HG03060 (cell line): ENCODE data around the gene NPPA.
"Not testable (repeated sequence)": the region's sequence is repeated elsewhere in the genome, so short reads cannot be mapped to it uniquely, and the experiment has no call there.

Experiments used
- ATAC-seq: cut with Tn5 transposase; IDR thresholded peaks from one replicate; pipeline ENCODE4 v1.9.1; 2021; ENCODE audit warnings: low read depth, moderate number of reproducible peaks; ENCODE audit not compliant: unreplicated experiment

Gene NPPA

GRCh38 chr1:11847667-11848372 is at the start of gene NPPA:
Gene NPPA, minus strand, starts transcription at chr1:11847783. Its CDS starts 99 bp downstream, at chr1:11847684.
- no peak for ATAC-seq

DNA sequence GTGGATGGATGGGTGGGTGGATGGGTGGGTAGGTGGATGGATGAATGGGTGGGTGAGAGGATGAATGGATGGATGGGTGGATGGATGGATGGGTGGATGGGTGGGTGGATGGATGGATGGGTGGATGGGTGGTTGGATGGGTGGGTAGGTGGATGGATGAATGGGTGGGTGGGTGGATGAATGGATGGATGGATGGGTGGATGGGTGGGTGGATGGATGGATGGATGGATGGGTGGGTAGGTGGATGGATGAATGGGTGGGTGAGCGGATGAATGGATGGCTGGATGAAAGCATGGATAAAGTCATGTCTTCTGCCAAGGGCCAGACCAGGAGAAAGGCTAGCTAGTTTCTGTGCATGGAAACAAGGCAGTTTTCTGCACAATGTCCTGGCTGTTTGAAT is 46.9 kb upstream of the NPPA start:
- ATAC-seq = not testable (repeated sequence)

DNA sequence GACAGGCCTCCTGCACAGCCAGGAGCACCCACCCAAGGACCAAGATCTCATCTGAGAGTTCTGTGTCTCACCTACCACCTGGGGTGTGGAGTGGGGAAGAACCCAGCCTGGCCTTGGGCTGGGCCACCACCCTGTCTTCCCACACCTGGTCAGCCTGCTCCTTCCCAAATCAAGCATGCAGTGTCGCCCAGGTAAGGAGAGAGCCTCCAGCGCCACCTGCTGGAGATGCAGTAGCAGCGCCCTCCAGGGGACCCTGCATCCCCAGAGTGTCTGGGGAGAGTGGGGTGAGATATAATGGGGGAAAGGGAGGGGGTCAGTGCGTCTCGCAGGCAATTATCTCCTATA is 46.3 kb upstream of the NPPA start:
- no peak for ATAC-seq

- no peak for ATAC-seq
Observed at GRCh38 chr1:11891433-11892186, 44.0 kb upstream of the NPPA start.

DNA sequence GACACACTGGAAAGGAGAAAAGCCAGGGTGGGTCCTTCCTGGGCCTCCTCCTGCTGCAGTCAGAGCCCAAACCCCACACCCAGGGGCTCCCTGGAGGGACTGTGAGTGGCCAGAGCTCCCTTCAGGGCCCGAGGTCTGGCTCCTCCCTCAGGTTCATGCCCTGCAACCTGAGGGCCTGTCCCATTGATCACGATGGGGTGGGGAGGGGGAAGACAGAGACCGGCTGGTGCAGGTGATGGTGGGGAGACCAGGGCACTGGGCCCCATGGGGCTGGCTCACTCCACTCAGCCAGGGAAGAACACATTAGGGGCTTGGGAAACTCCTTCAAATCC is 41.3 kb upstream of the NPPA start:
- no peak for ATAC-seq

DNA sequence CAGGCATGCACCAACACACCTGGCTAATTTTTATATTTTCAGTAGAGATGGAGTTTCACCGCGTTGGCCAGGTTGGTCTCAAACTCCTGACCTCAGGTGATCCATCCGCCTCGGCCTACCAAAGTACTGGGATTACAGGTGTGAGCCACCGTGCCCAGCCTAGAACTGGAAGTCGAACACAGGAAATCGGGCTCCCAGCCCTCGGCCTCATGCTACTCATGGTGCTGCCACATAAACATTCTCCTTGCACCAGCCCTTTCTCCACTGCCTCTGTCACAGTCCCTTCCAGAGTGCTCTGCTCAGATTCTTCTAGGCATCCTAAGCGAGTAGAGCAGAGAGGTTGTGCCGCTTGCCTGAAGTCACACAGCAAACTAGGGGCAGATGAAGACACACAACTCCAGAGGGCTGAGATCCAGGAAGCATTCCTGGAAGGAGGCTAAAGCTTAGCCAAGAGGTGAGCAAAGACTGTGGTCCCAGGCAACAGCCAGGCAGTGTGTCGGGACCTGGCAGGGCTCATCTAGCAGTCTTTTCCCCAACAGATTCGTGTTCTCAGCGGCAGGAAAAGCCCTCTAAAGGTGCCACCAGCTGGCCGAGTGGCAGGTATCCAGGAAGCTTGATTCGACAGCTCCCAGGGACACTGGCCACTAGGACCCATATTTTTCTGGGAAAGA is 40.8 kb upstream of the NPPA start:
- ATAC-seq = no peak

- ATAC-seq = no peak
Observed at GRCh38 chr1:11887666-11888007, 40.1 kb upstream of the NPPA start.

GRCh38 chr1:11886986-11887665 is 39.5 kb upstream of the NPPA start:
- no peak for ATAC-seq

- no peak for ATAC-seq
Observed at GRCh38 chr1:11885916-11886315, 38.3 kb upstream of the NPPA start.

GRCh38 chr1:11882814-11883538 is 35.4 kb upstream of the NPPA start:
- ATAC-seq = no peak

GRCh38 chr1:11881749-11882441 is 34.3 kb upstream of the NPPA start:
- ATAC-seq = no peak

- ATAC-seq = no peak
Observed at GRCh38 chr1:11880911-11881748, 33.5 kb upstream of the NPPA start.

DNA sequence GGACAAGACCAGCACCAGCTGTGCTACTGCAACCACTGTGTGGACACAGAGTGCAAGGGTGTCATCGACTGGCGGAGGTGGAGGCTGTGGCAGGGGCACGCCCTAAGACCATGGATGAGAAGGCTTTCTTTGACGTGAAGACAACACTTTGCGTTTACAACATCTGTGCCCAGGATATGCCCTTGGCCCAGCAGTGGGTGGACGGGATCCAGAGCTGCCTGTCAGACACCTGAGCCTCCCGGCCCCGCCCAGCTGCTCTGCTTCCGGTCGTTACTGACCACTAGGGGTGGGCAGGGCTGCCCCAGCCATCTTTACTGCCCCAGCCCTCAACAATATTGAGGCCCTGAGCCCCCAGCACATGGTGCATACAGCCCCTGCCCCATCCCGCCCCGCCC is 32.6 kb upstream of the NPPA start:
- ATAC-seq = no peak

DNA sequence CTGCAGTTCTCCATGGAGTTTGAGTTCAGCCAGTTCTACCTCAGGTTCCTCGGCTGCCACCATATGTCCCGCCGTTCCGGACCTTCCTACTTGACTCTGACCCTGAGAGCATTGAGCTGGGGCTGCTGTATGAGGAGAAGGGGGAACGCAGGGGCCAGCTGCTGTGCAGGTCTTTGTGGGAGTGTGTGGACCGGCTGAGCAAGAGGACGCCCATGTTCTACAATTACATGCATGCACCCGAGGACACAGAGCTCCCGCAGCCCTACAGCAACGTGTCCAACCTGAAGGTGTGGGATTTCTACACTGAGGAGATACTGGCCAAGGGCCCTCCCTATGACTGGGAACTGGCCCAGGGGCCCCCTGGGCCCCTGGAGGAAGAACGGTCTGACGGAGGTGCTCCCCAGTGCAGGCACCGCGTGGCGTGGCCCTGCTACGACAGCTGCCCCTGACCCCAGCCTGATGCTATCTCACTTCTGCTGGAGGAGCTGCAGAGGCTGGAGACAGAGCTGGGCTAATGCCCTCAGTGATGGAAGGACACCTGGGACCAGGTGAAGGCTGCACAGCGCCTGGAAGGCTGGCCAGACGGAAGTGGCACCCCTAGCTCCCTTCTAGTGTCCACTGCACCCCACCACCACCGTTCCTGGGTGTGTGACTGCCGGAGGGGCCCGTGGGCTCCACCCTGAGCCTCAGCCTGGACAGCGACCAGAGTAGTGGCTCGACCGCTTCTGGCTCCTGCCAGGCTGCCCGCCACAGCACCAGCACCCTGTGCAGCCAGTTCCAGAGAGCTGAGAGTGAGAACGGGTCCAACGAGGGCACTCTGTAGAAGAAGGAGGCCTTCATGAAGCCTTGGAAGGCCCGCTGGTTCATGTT is 32.0 kb upstream of the NPPA start:
- no peak for ATAC-seq

- no peak for ATAC-seq
Observed at GRCh38 chr1:11878891-11879190, 31.3 kb upstream of the NPPA start.

- no peak for ATAC-seq
Observed at GRCh38 chr1:11878081-11878890, 30.7 kb upstream of the NPPA start.

GRCh38 chr1:11877074-11877473 is 29.5 kb upstream of the NPPA start:
- ATAC-seq = no peak

DNA sequence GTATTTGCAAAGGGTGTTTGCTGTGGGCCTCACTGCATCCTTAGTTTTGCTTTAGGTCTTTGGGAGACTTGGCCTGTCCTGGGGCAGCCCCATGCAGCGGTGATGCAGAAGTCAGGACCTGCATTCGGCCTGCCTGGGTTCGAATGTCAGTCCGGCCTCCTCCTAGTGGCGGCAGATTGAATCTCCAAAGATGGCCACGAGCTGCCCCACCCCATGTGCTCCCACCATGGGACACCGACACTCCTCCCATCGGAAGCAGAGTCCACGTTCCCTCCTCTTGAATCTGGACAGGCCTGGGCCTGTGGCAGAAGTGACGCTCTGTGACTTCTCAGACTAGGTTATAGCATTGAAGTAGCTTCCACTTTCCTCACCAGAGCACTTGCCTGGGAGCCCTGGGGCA is 27.5 kb upstream of the NPPA start:
- ATAC-seq = no peak
